K562 (cell line): ENCODE measurements around the gene CD248. TPM values are rescaled to one million over a fixed set of nuclear protein-coding genes. Genes with fewer than 3 reads are reported as not detected.

Source experiments
- E2F3 ChIP-seq: fragments of 250-450 bp; sonication (Bioruptor Pico); IDR thresholded peaks from 2 replicates; pipeline ENCODE4 v1.4.0; 2020; ENCODE audit warnings: mild to moderate bottlenecking
- EWSR1 ChIP-seq: fragments of 450-650 bp; IDR thresholded peaks from 2 replicates; pipeline ENCODE4 v1.6.1; 2018; ENCODE audit warnings: borderline replicate concordance, mild to moderate bottlenecking, low read depth, moderate library complexity; ENCODE audit not compliant: partially characterized antibody
- GTF2F1 ChIP-seq: IDR thresholded peaks from 2 replicates; pipeline ENCODE4 v1.6.1; 2011; ENCODE audit warnings: low read depth, low read length, improper control_type of control experiment
- KDM5B ChIP-seq: fragments of 200-600 bp; sonication (generic); IDR thresholded peaks from 2 replicates; pipeline ENCODE4 v1.6.1; 2012; ENCODE audit warnings: low read depth, mild to moderate bottlenecking, moderate library complexity, low read length, control low read depth, inconsistent platforms; ENCODE audit not compliant: insufficient replicate concordance
- NFXL1 ChIP-seq: fragments of 450-650 bp; formaldehyde crosslinking; IDR thresholded peaks from 2 replicates; pipeline ENCODE4 v1.4.0; 2021; ENCODE audit warnings: mild to moderate bottlenecking
- PHF21A ChIP-seq: fragments of 450-650 bp; IDR thresholded peaks from 2 replicates; pipeline ENCODE4 v1.6.1; 2017; ENCODE audit warnings: low read depth, borderline replicate concordance
- SRF ChIP-seq, 2 experiments: fragments of 250-450, 450-650 bp in 1 of 2; sonication (Bioruptor Pico) in 1 of 2; sonication (generic) in 1 of 2; formaldehyde crosslinking; IDR thresholded peaks; 2 replicates each; pipeline versions ENCODE4 v1.5.0 to v1.5.1; 2020 to 2022; ENCODE audit warnings: mild to moderate bottlenecking in 1 of 2, missing genetic modification reagents in 1 of 2
- TAF1 ChIP-seq: IDR thresholded peaks from 2 replicates; pipeline ENCODE4 v1.6.1; 2011; ENCODE audit warnings: mild to moderate bottlenecking, low read length, moderate library complexity; ENCODE audit not compliant: insufficient read depth, control insufficient read depth, severe bottlenecking; ENCODE audit errors: extremely low read depth
- TAF15 ChIP-seq: fragments of 200-400 bp; formaldehyde crosslinking; IDR thresholded peaks from 2 replicates; pipeline ENCODE4 v1.6.1; 2017; ENCODE audit warnings: mild to moderate bottlenecking, low read depth, low read length, moderate library complexity
- TFAM ChIP-seq: fragments of 250-450 bp; sonication (Bioruptor Pico); conservative IDR thresholded peaks from 2 replicates; pipeline ENCODE4 v1.5.0; 2021; ENCODE audit warnings: mild to moderate bottlenecking, moderate library complexity
- ZFX ChIP-seq: sonication (generic); formaldehyde crosslinking; IDR thresholded peaks from 2 replicates; pipeline ENCODE4 v1.8.0; 2022; ENCODE audit warnings: mild to moderate bottlenecking, missing genetic modification reagents, moderate library complexity
- ZKSCAN8 ChIP-seq: fragments of 200-800 bp; sonication (Bioruptor generic); IDR thresholded peaks from 2 replicates; pipeline ENCODE4 v1.6.1; 2016; ENCODE audit warnings: missing genetic modification characterization, missing compliant biosample characterization
- polyA plus RNA-seq, 8 experiments: library from polyadenylated mRNA; depleted of rRNA in 4 of 8; stranded (reverse) in 5 of 8; unstranded in 3 of 8; fragments of >200 nt; fragmentation: Nextera tagmentation in 2 of 8; fragmentation: Illumina TruSeq in 1 of 8; extraction: Ambion mirVana in 2 of 8; extraction: Trizol in 1 of 8; gene quantifications; 2 replicates each; pipeline versions ENCODE4 v1.2.1 to v1.2.3, GENCODE V29; 2011 to 2014; ENCODE audit warnings: inconsistent platforms in 1 of 8, missing spikeins in 1 of 8
- total RNA-seq, 7 experiments: library from RNA; depleted of rRNA in 6 of 7; stranded (reverse); fragments of >200 nt in 6 of 7; fragmentation: Illumina TruSeq in 2 of 7; extraction: Trizol in 2 of 7; gene quantifications; 2 replicates each; pipeline versions ENCODE4 v1.2.1 to v1.2.3, GENCODE V29; 2011 to 2021; ENCODE audit warnings: low replicate concordance in 1 of 7
- TF ChIP-seq, protein P1 (sequence below): sonication (generic); formaldehyde crosslinking; IDR thresholded peaks from 2 replicates; pipeline ENCODE4 v1.8.1; 2022; ENCODE audit warnings: missing genetic modification reagents
- TF ChIP-seq, protein P2 (sequence below): fragments of 450-650 bp; formaldehyde crosslinking; IDR thresholded peaks from 2 replicates; pipeline ENCODE4 v1.4.0; 2022; ENCODE audit warnings: missing genetic modification characterization
- TF ChIP-seq, protein P3 (sequence below): fragments of 200-800 bp; sonication (Bioruptor generic); IDR thresholded peaks from 2 replicates; pipeline ENCODE4 v1.6.1; 2016; ENCODE audit warnings: missing genetic modification characterization, missing compliant biosample characterization
- TF ChIP-seq, protein P4 (sequence below): sonication (generic); formaldehyde crosslinking; IDR thresholded peaks from 2 replicates; pipeline ENCODE4 v1.9.0; 2022; ENCODE audit warnings: mild to moderate bottlenecking, missing genetic modification reagents
- TF ChIP-seq, protein P5 (sequence below): fragments of 450-650 bp; IDR thresholded peaks from one replicate; pipeline ENCODE4 v1.6.1; 2018; ENCODE audit warnings: mild to moderate bottlenecking, moderate library complexity; ENCODE audit not compliant: partially characterized antibody

The CD248 gene
- total and polyA plus RNA-seq, 9 of the 15 experiments (the other 6 are each of a cell fraction or from before 2014, with no cell fraction given): 0.09 TPM; not detected in 8

DNA sequence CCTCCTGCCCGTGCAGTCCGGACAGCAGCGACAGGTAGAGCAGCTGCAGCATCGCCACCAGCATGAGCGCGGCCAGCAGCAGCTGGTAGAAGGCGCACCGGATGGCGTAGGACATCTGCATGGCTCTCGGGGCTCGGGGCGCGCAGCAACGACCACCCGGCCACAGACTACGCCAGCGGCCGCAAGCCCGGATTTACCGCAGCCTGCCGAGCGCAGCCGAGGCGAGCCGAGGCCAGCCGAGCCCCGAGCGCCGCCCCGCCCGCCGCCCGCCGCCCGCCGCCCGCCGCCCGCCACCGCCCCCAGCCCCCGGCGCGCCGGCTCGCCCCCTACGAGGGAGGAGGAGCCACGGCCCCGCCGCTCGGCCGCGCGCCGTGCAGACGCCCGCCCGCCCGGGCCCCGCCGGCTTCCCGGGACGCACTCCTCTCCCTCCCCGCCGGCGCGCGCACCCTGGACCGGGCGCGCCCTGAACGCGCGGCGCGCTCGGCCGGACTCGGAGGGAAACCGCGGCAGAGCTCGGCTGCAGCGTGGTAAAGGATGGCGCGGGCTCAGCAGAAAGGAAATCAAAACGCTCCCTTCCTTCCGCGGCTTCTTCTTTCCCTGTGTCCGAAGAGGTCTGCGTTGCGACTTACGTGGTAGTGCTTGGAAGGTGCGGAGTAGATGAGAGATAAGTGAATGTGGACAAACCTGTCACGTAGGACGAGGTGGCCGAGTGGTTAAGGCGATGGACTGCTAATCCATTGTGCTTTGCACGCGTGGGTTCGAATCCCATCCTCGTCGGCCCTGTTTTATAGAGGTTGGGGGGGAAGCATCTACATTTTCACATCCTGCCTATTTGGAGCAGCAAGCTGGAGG, 30.8 kb upstream of the CD248 start, which contains the start of gene B4GAT1 (continued):
- TF ChIP-seq ZFX (CRISPR knock-in tag): peak; percentile 39
- no peak for TF ChIP-seq E2F3
- TF ChIP-seq, protein P1, sequence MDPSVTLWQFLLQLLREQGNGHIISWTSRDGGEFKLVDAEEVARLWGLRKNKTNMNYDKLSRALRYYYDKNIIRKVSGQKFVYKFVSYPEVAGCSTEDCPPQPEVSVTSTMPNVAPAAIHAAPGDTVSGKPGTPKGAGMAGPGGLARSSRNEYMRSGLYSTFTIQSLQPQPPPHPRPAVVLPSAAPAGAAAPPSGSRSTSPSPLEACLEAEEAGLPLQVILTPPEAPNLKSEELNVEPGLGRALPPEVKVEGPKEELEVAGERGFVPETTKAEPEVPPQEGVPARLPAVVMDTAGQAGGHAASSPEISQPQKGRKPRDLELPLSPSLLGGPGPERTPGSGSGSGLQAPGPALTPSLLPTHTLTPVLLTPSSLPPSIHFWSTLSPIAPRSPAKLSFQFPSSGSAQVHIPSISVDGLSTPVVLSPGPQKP: no peak
- TF ChIP-seq, protein P2, sequence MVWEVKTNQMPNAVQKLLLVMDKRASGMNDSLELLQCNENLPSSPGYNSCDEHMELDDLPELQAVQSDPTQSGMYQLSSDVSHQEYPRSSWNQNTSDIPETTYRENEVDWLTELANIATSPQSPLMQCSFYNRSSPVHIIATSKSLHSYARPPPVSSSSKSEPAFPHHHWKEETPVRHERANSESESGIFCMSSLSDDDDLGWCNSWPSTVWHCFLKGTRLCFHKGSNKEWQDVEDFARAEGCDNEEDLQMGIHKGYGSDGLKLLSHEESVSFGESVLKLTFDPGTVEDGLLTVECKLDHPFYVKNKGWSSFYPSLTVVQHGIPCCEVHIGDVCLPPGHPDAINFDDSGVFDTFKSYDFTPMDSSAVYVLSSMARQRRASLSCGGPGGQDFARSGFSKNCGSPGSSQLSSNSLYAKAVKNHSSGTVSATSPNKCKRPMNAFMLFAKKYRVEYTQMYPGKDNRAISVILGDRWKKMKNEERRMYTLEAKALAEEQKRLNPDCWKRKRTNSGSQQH: no peak
- TF ChIP-seq GTF2F1: no peak; the same call in 1 of the 2 replicates
- TF ChIP-seq NFXL1 (CRISPR knock-in tag): no peak
- no peak for TF ChIP-seq TAF15
- peak; percentile 81 for TF ChIP-seq KDM5B
- TF ChIP-seq TAF1: no peak
- TF ChIP-seq, protein P3, sequence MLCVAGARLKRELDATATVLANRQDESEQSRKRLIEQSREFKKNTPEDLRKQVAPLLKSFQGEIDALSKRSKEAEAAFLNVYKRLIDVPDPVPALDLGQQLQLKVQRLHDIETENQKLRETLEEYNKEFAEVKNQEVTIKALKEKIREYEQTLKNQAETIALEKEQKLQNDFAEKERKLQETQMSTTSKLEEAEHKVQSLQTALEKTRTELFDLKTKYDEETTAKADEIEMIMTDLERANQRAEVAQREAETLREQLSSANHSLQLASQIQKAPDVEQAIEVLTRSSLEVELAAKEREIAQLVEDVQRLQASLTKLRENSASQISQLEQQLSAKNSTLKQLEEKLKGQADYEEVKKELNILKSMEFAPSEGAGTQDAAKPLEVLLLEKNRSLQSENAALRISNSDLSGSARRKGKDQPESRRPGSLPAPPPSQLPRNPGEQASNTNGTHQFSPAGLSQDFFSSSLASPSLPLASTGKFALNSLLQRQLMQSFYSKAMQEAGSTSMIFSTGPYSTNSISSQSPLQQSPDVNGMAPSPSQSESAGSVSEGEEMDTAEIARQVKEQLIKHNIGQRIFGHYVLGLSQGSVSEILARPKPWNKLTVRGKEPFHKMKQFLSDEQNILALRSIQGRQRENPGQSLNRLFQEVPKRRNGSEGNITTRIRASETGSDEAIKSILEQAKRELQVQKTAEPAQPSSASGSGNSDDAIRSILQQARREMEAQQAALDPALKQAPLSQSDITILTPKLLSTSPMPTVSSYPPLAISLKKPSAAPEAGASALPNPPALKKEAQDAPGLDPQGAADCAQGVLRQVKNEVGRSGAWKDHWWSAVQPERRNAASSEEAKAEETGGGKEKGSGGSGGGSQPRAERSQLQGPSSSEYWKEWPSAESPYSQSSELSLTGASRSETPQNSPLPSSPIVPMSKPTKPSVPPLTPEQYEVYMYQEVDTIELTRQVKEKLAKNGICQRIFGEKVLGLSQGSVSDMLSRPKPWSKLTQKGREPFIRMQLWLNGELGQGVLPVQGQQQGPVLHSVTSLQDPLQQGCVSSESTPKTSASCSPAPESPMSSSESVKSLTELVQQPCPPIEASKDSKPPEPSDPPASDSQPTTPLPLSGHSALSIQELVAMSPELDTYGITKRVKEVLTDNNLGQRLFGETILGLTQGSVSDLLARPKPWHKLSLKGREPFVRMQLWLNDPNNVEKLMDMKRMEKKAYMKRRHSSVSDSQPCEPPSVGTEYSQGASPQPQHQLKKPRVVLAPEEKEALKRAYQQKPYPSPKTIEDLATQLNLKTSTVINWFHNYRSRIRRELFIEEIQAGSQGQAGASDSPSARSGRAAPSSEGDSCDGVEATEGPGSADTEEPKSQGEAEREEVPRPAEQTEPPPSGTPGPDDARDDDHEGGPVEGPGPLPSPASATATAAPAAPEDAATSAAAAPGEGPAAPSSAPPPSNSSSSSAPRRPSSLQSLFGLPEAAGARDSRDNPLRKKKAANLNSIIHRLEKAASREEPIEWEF: no peak
- peak; percentile 84 for TF ChIP-seq PHF21A
- no peak for TF ChIP-seq ZKSCAN8 (CRISPR knock-in tag)
- no peak for TF ChIP-seq TFAM (CRISPR knock-in tag)
- TF ChIP-seq, protein P4, sequence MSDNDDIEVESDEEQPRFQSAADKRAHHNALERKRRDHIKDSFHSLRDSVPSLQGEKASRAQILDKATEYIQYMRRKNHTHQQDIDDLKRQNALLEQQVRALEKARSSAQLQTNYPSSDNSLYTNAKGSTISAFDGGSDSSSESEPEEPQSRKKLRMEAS (CRISPR knock-in tag): peak; percentile 55
- TF ChIP-seq EWSR1: no peak
- TF ChIP-seq, protein P5, sequence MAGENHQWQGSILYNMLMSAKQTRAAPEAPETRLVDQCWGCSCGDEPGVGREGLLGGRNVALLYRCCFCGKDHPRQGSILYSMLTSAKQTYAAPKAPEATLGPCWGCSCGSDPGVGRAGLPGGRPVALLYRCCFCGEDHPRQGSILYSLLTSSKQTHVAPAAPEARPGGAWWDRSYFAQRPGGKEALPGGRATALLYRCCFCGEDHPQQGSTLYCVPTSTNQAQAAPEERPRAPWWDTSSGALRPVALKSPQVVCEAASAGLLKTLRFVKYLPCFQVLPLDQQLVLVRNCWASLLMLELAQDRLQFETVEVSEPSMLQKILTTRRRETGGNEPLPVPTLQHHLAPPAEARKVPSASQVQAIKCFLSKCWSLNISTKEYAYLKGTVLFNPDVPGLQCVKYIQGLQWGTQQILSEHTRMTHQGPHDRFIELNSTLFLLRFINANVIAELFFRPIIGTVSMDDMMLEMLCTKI: no peak
- TF ChIP-seq SRF (CRISPR knock-in tag; IDR thresholded peaks at IDR 0.05): peak in 1 of 2 experiments; percentile 14; a peak in 1 of 4 replicates
